Dedifferentiated amniotic fluid mesenchymal stem cell (primary cell): ENCODE data around the gene PJVK.
"Not testable (repeated sequence)": the region's sequence is repeated elsewhere in the genome, so short reads cannot be mapped to it uniquely, and the experiment has no call there.

ENCODE experiments used
- DNase-seq: peaks from one replicate; pipeline ENCODE4 v3.0.0-alpha.2; 2016; ENCODE audit errors: extremely low spot score

PJVK gene

DNA sequence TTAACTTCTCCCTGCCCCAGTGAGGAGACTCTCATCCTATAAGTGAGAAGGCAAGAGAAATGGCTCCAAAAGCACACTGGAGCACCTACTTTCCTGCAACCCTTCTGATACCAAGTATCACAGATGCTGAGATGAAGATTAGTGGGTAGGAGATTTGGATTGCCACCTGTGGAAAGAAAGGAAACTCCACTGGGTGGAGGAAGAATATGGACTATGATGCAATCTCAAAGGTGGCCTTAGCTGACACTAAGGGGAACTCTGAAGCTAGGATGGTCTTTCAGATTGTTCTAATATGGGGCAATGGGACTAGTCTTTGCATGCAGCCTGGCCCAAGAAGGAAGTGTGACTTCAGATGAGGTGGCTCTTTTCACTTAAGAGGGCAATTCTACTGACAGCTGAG lies 21.8 kb upstream of the PJVK start:
- DNase-seq, result no peak

DNA sequence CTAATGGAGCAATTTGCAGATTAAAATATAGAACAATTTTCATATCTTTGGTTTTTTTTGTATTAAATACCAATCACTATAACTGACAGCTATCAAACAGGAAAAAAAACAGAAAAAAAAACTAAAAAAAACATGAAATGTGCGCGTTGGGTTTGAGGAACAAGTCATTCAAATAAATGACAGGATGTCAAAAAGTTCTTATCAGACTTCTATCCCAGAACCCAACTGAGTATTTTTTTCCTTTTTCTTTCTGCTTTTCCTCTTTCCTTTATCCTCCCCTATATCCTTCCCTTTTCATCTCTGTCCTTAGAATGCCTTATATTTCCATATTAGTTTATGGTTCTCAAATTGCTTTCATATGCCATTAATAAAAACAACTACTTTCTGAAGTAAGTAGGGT lies 14.5 kb upstream of the PJVK start:
- no peak for DNase-seq

GRCh38 chr2:178441426-178441825 lies 9.8 kb upstream of the PJVK start:
- DNase-seq, result no peak

DNA sequence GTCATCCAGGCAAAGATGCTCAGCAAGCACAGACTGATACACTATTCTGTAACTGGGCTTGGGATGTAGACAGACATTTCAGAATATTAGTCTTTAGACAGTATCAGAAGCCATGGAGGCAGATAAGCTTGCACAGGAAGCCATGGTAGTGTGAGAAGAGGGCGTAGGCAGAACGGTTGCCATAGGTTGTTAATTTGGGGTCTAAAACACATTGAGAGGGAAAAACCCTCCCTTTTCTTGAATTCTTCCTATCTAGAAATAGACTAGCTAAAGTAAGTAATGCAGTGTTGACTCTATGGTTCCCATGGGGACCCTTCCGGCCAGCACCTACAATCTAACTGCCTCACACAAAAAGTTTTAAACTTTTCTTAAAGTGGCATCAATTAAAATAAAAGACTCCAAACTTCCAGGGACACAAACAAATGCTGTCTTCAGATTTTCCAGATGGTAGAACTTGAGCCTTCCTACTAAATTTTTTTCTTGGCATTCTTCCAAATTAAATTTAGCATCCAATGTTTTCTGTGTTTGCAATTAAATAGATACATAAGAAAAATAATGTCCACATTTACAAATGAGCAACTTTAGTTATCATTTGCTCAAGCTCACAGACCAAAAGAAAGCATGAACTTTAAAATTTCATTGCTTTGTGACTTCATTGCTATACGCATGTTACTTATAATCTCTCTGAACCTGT lies 2.1 kb upstream of the PJVK start:
- DNase-seq, result no peak

DNA sequence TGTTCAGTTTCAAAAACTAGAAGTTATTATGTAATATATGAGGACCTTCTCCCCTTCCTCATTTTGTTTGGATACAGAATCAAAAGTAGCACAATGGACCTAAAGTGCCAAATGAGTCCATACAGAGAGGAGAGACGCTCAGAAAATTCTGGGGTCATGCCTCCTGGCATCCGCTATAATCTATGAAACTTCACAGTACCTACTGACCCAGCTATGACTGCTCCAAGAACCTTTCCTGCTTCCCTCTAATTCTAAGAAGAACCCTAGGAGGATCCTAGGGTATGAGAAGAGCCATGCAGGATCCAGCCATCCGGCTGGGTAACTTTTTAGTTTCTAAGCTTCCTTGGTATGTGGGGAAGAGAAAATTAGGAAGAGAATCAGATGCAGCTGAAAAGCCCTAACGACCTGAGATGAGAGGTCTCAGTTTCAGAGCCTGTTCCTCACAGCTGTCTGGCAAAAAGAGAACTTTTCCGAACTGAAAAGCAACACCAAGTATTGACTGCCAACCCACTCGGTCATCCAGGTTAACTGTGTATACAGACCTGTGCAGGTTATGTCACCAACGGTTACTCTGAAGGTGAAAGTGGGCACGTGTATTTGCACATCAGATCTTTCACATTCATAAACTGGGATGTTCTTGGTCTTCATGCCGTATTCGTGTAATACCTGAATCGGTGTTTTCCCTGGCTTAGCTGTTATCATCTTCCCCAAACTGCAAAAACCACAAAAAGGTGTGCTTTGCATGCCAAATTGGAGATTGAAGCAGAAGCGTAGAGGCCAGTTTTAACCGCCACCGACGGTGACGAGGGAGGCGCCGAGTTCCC lies 1.3 kb upstream of the PJVK start:
- DNase-seq, result no peak

GRCh38 chr2:178450524-178450773 lies 729 bp upstream of the PJVK start:
- DNase-seq, result peak; percentile 16

DNA sequence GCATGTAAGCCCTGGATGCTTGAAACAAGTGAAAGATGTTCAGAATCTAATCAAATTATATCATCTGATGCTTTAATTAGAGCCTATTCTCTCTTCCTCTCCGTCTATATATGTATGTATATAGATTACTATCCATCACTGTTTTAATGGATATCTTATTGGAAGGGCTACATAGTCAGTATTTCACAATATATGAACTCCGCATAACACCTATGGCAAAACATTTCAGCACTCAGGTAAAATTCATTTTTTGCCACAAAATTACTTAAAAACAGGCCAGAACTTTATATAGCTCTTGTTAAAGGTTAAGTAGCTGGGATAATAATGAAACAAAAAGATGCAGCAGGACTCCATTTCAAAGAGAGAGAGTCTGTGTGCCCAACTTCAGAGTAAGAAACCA lies 1.2 kb downstream of the PJVK start:
- DNase-seq, result no peak

GRCh38 chr2:178452870-178453269 lies 1.7 kb downstream of the PJVK start:
- DNase-seq, result no peak

DNA sequence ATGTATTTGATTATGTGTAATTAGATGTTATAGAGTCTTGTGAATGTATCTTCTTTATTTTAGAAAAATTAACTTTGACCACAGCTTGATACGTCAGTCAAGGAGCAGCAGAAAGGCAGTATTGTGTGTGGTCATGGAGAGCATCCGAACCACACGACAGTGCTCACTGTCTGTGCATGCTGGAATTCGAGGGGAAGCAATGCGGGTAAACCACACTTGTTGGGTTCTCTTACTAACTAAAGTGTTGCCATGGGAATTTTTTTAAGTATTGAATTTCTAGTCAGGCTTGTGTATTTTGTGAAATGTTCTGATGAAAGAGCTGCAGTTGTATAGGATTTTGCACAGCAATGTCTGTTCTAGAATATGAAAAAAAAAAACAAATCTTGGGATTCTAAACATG lies 4.8 kb downstream of the PJVK start:
- DNase-seq, result no peak

GRCh38 chr2:178457390-178457886 lies 6.3 kb downstream of the PJVK start:
- DNase-seq, result no peak

- DNase-seq, result no peak
Observed at GRCh38 chr2:178469219-178469849, 18.2 kb downstream of the PJVK start.

GRCh38 chr2:178471313-178471712 lies 20.1 kb downstream of the PJVK start:
- DNase-seq, result not testable (repeated sequence)

GRCh38 chr2:178473373-178473772 lies 22.2 kb downstream of the PJVK start:
- DNase-seq, result no peak

- peak; percentile 58 for DNase-seq
Observed at GRCh38 chr2:178473931-178474330, 22.8 kb downstream of the PJVK start.

DNA sequence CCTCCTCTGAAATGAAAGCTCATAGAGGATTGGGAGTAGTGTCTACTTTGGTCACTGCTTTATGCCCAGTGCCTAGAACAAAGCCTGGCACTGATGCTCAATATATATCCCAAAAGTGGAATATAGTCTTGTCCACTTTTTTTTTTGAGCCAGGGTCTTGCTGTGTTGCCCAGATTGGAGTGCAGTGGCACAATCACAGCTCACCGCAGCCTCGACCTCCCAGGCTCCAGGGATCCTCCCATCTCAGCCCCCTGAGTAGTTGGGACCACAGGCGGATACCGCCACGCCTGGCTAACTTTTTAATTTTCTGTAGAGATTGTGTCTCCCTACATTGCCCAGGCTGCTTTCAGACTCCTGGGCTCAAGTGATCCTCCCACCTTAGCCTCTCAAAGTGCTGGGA lies 23.4 kb downstream of the PJVK start:
- no peak for DNase-seq

DNA sequence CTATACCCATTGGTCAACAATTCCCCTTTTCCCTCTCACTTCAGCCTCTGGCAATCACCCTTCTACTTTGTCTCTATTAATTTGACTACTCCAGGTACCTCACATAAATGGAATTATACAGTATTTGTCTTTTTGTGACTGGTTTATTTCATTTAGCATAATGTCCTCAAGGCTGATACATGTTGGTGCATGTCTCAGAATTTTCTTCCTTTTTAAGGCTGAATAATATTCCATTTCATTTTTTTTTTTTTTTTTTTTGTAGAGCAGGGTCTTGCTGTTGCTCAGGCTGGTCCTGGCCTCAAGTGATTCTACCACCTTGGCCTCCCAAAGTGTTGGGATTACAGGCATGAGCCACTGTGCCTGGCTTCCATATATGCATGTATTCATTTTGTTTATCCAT lies 25.3 kb downstream of the PJVK start:
- no peak for DNase-seq

GRCh38 chr2:178477443-178478129 lies 26.4 kb downstream of the PJVK start:
- DNase-seq, result no peak

- no peak for DNase-seq
Observed at GRCh38 chr2:178478130-178478438, 26.9 kb downstream of the PJVK start.

DNA sequence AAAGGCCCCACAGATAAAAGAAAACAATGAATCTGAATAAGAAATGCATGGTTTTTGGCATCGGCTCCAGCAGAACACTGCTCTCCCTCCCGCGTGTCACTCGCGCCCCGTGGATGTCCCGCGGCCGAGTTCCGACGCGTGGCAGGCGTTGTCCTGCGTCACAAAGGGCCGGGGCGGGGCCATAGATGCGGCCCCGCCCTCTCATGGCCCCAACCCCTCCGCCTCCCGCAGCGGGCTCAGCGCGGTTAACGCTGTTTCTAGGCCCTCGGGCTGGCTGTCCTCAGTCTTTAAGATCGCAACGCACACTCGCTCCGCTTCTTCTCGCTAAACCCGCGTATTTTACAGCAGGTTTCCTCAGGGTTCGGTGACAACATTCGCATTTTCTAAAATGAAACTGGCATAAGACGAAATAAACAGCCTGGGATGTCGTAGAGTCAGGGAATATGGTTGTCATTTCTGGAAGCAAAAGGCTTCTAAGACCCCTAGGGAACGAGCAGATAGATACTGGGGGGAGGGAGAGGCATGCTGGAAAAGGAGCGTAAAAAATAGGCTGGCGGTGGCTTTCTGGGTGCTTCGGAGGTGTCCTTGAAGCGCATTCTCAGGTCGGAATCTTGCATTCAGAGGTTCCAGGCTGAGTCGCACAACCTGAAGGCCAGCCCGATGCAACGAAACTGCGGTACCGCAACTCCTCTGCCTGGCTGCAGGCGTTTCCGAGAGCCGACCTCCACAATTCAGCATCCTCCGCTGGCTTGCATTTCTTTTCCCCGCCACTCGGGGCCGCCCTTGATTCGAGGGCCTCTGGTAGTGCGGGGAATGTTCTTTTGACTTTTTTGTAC lies 27.5 kb downstream of the PJVK start, which contains the start of gene FKBP7:
Gene FKBP7, minus strand, starts transcription at position 162 of the 836 bp plus-strand sequence. Its CDS starts 101 bp downstream, at position 61.
- DNase-seq, result peak; percentile 78

GRCh38 chr2:178479275-178479616 lies 28.1 kb downstream of the PJVK start:
- DNase-seq, result no peak

DNA sequence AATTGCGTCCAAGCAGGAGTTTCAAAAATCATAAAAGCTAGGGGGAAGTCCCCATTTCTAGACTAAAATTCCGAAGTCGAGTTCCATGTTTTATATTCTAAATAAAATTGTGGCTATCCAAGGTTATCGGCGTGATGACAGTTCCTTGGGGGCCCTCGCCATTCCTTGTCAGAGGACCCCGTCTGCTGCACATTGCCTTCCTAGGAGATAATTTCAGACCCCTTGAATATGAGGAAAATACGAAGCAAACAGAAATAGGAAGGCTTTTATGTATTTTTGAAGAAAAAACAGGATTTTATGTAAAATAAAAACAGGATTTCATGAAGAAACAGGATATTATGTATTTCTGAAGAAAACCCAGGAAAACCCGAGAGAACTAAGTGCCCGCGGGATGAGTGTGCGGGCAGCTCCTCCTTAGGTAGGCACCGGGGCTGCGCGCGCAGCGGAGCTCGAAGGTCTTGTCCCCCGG lies 28.6 kb downstream of the PJVK start:
- DNase-seq, result no peak
